ENCODE data around the gene GLIS1.

The GLIS1 gene

DNA sequence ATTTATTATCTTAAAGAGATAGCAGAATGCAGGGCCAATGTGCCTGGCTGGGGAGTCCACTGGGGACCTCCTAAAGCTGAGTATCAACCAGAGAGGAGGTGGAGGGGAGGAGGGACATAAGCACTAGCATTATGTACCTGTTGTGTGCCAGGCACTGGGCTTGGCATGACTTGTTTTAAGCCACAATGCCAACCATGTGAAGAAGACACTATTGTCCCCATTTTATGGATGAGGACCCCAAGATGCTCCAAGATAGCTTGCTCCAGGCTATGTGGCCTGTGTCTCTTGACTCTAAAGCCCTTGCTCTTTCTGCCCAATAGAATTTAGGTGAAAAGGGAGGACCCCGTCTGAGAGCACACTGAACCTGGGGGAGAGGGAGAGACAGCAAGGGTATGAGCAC is 111.3 kb downstream of the GLIS1 start:
- TF ChIP-seq, protein P1, sequence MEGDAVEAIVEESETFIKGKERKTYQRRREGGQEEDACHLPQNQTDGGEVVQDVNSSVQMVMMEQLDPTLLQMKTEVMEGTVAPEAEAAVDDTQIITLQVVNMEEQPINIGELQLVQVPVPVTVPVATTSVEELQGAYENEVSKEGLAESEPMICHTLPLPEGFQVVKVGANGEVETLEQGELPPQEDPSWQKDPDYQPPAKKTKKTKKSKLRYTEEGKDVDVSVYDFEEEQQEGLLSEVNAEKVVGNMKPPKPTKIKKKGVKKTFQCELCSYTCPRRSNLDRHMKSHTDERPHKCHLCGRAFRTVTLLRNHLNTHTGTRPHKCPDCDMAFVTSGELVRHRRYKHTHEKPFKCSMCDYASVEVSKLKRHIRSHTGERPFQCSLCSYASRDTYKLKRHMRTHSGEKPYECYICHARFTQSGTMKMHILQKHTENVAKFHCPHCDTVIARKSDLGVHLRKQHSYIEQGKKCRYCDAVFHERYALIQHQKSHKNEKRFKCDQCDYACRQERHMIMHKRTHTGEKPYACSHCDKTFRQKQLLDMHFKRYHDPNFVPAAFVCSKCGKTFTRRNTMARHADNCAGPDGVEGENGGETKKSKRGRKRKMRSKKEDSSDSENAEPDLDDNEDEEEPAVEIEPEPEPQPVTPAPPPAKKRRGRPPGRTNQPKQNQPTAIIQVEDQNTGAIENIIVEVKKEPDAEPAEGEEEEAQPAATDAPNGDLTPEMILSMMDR (IDR thresholded peaks at IDR 0.05; ENCODE audit: extremely low read depth, insufficient read depth, missing control alignments): no peak
- in situ Hi-C loops (cut with MboI; ENCODE audit: low pct_unique_long_range_greater_than_20kb, low sequenced_read_pairs, unreplicated experiment): no loop called here

DNA sequence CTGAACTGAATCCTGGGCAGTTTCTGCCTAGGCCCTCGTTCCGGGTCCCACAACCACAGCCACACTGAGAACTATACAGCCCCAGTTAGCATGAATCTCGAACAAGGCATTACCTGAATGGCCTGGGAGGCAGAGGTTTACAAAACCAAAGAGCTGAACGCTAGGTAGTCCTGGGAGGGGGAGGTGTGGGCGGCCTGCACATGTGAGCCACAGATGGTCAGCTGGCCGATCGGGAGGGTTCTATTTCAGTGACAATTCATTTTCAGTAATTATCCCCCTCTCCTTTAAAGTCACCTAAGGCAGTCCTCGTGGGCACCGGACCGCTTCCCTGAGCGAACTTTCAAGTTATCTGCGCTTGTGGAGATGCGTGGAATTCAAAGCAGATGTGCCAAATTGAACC is 111.9 kb downstream of the GLIS1 start:
- no peak for DNase-seq (ENCODE audit: low spot score)
- TF ChIP-seq, protein P1 (IDR thresholded peaks at IDR 0.05; ENCODE audit: extremely low read depth, insufficient read depth, missing control alignments): no peak
- in situ Hi-C loops (cut with MboI; ENCODE audit: low pct_unique_long_range_greater_than_20kb, low sequenced_read_pairs, unreplicated experiment): no loop called here

More for the DNA sequence above, 111.3 kb downstream of the GLIS1 start:
- no peak for DNase-seq (ENCODE audit: low spot score)

DNA sequence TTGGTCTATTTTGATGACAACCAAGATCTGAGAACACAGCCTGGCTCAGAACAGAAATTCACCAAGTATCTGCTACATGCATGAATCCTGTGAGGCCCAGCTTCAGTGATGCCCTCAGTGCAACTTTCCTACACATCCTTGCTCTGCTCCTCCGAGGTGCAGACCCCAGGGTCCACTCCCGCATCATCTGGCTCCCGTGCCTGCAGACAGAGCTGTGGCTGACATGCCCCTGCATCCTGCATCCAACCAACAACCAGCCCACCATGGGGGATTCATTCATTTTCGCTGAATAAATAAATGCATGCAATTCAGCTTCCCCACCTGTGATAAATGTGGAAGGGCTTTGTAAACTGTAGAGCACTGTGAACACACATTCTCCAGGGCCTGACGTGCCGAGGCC is 112.3 kb downstream of the GLIS1 start:
- DNase-seq (ENCODE audit: low spot score): no peak
- TF ChIP-seq, protein P1 (IDR thresholded peaks at IDR 0.05; ENCODE audit: extremely low read depth, insufficient read depth, missing control alignments): no peak
- in situ Hi-C loops (cut with MboI; ENCODE audit: low pct_unique_long_range_greater_than_20kb, low sequenced_read_pairs, unreplicated experiment): no loop called here

DNA sequence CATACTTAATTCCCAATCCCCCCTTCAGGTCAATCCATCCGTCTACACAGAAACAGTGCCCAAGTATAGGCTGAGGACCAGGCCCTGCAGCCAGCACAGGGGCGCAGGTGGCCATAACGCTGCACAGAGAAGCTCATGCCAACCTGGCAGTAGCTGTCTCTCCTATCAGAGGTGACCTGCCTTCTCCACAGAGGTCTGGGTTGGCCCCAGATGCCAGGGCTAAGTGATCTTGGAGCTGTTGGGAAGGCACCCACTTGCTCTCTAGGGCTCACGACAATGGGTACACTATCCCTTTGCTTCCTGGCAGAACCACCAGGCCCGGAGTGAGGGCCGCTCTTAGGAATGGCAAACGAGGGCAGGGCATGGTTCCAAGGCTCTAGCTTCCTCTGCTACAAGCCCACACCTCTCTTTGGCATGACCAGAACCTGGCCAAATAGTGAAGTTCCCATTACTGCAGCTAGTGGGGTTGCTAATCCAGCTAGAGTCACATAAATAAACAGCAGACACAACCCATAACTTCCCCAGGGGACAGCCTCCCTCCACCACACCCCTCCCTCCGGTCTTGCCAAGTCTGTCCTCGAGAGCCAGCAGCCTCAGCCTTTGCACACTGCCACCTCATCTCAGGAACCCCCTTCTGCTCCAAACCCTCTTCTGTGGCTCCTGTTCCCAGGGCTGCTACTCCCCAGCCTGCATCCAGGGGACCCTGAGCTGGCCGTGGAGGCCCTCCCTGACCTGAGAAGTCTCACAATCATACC is 113.0 kb downstream of the GLIS1 start:
- TF ChIP-seq, protein P1 (IDR thresholded peaks at IDR 0.05; ENCODE audit: extremely low read depth, insufficient read depth, missing control alignments): no peak
- in situ Hi-C loops (cut with MboI; ENCODE audit: low pct_unique_long_range_greater_than_20kb, low sequenced_read_pairs, unreplicated experiment): no loop called here
- no peak for DNase-seq (ENCODE audit: low spot score)

DNA sequence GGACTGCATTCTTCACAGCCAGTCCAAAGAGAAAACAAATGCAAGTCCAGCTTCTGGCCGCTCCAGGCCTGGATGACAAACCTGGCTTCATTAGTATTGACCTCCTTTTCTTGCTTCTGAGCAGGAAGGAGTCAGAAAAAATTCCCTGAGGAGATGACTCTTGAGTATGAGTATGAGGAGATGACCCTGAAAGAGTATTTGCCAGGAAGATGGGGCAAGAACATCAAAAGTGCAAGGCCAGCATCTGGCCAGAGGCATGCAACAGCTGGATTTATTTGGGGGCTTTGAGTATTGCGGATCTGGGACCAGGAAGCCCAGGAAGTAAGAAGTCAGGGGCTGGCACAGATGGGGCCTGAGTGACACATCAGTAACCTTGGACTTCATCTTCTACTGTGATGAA is 113.9 kb downstream of the GLIS1 start:
- in situ Hi-C loops (cut with MboI; ENCODE audit: low pct_unique_long_range_greater_than_20kb, low sequenced_read_pairs, unreplicated experiment): no loop called here
- DNase-seq (ENCODE audit: low spot score): no peak

DNA sequence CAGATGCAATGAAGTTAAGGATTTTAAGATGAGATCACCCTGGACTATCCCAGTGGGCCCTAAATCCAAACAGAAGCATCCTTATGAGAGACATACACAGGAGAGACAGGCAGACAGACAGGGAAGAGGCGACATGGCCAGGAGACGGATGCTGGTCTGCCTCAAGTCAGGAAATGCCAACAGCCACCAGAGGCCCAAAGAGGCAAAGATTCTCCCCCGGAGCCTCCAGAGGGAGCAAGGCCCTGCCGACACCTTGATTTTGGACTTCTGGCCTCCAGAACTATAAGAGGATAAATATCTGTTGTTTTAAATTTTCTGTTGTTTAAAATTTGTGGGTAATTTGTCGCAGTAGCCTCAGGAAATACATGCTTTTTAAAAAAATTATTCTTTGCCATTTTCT is 116.4 kb downstream of the GLIS1 start:
- TF ChIP-seq, protein P1 (IDR thresholded peaks at IDR 0.05; ENCODE audit: extremely low read depth, insufficient read depth, missing control alignments): no peak
- in situ Hi-C loops (cut with MboI; ENCODE audit: low pct_unique_long_range_greater_than_20kb, low sequenced_read_pairs, unreplicated experiment): no loop called here
- no peak for DNase-seq (ENCODE audit: low spot score)

More for the DNA sequence above, 113.9 kb downstream of the GLIS1 start:
- TF ChIP-seq, protein P1 (IDR thresholded peaks at IDR 0.05; ENCODE audit: extremely low read depth, insufficient read depth, missing control alignments): no peak

Data from GM13977 (cell line).